Endothelial cell (in vitro differentiated cells): ENCODE results near the gene TSPEAR. TPM values are rescaled to one million over a fixed set of nuclear protein-coding genes. Genes with fewer than 3 reads are reported as not detected.

ENCODE experiments used
- DNase-seq: peaks from one replicate; pipeline ENCODE4 v3.0.0; 2021; ENCODE audit warnings: low spot score
- H3K27ac Mint-ChIP-seq: one replicate; pipeline ENCODE4 v1.8.0; 2021; ENCODE audit warnings: mixed read lengths, inconsistent platforms; ENCODE audit not compliant: unreplicated experiment
- H3K27me3 Mint-ChIP-seq: one replicate; pipeline ENCODE4 v1.8.0; 2021; ENCODE audit warnings: mild to moderate bottlenecking, moderate library complexity, mixed read lengths, inconsistent platforms; ENCODE audit not compliant: unreplicated experiment
- H3K36me3 Mint-ChIP-seq: one replicate; pipeline ENCODE4 v1.8.0; 2021; ENCODE audit warnings: mild to moderate bottlenecking, low read depth, mixed read lengths, inconsistent platforms; ENCODE audit not compliant: unreplicated experiment
- H3K4me1 Mint-ChIP-seq: one replicate; pipeline ENCODE4 v1.8.0; 2021; ENCODE audit warnings: mild to moderate bottlenecking, mixed read lengths, inconsistent platforms; ENCODE audit not compliant: unreplicated experiment
- H3K4me3 Mint-ChIP-seq: one replicate; pipeline ENCODE4 v1.8.0; 2021; ENCODE audit warnings: mild to moderate bottlenecking, mixed read lengths, inconsistent platforms; ENCODE audit not compliant: unreplicated experiment
- H3K9me3 Mint-ChIP-seq: one replicate; pipeline ENCODE4 v1.8.0; 2021; ENCODE audit warnings: mixed read lengths, inconsistent platforms; ENCODE audit not compliant: unreplicated experiment
- total RNA-seq: library from RNA; stranded (reverse); fragmentation: NEBNext Ultra II Directional; extraction: Animal tissue kit (Norgen Biotek cat#: 25700); gene quantifications from one replicate; pipeline ENCODE4 v1.2.1, GENCODE V29; 2021; ENCODE audit not compliant: unreplicated experiment
- TF ChIP-seq, protein P1 (sequence below): fragments of 200-600 bp; sonication (generic); IDR thresholded peaks from one replicate; pipeline ENCODE4 v1.5.0; 2021; ENCODE audit warnings: antibody characterized with exemption; ENCODE audit not compliant: unreplicated experiment

Gene TSPEAR
- total RNA-seq, 1 donor from 2014 or later = not detected

DNA sequence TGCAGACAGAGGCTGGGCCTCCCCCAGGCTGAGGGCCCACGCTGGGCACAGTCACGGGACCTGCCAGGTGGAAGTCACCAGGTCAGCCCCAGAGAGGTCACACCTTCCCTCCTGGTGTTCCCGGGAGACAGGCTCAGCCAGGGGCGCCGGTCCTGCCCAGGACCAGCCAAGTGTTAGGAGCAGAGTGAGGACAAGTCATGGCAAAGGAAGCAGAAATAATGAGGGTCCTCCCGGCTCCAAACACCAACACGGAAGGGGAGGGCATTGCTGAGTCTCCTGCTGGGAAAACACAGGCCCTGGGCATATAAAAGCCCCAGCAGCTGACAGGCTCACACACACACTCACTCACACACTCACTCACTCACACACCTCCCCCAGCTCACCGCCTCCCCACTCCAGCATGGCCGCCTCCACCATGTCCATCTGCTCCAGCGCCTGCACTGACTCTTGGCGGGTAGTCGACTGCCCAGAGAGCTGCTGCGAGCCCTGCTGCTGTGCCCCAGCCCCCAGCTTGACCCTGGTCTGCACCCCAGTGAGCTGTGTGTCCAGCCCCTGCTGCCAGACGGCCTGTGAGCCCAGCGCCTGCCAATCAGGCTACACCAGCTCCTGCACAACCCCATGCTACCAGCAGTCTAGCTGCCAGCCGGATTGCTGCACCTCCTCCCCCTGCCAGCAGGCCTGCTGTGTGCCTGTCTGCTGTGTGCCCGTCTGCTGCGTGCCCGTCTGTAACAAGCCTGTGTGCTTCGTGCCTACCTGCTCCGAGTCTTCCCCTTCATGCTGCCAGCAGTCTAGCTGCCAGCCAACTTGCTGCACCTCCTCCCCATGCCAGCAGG is 74.1 kb downstream of the TSPEAR start, which contains the start of gene KRTAP10-10:
Gene KRTAP10-10 (plus strand): TSS at position 339 of the 833 bp plus-strand sequence. CDS start 62 bp downstream, at position 401.
- no peaks in the 10 kb centered on the region for H3K9me3 Mint-ChIP-seq
- TF ChIP-seq, protein P1, sequence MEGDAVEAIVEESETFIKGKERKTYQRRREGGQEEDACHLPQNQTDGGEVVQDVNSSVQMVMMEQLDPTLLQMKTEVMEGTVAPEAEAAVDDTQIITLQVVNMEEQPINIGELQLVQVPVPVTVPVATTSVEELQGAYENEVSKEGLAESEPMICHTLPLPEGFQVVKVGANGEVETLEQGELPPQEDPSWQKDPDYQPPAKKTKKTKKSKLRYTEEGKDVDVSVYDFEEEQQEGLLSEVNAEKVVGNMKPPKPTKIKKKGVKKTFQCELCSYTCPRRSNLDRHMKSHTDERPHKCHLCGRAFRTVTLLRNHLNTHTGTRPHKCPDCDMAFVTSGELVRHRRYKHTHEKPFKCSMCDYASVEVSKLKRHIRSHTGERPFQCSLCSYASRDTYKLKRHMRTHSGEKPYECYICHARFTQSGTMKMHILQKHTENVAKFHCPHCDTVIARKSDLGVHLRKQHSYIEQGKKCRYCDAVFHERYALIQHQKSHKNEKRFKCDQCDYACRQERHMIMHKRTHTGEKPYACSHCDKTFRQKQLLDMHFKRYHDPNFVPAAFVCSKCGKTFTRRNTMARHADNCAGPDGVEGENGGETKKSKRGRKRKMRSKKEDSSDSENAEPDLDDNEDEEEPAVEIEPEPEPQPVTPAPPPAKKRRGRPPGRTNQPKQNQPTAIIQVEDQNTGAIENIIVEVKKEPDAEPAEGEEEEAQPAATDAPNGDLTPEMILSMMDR = no peak
- DNase-seq = no peak
- H3K27ac Mint-ChIP-seq = no peak within 1 kb of the TSS
- H3K4me1 Mint-ChIP-seq = no peaks in the 10 kb centered on the region
- H3K36me3 Mint-ChIP-seq = peaks cover under 1% of the 10 kb centered on the region
- no peak within 1 kb of the TSS for H3K4me3 Mint-ChIP-seq
- H3K27me3 Mint-ChIP-seq = peaks cover 5% of the 10 kb centered on the region

DNA sequence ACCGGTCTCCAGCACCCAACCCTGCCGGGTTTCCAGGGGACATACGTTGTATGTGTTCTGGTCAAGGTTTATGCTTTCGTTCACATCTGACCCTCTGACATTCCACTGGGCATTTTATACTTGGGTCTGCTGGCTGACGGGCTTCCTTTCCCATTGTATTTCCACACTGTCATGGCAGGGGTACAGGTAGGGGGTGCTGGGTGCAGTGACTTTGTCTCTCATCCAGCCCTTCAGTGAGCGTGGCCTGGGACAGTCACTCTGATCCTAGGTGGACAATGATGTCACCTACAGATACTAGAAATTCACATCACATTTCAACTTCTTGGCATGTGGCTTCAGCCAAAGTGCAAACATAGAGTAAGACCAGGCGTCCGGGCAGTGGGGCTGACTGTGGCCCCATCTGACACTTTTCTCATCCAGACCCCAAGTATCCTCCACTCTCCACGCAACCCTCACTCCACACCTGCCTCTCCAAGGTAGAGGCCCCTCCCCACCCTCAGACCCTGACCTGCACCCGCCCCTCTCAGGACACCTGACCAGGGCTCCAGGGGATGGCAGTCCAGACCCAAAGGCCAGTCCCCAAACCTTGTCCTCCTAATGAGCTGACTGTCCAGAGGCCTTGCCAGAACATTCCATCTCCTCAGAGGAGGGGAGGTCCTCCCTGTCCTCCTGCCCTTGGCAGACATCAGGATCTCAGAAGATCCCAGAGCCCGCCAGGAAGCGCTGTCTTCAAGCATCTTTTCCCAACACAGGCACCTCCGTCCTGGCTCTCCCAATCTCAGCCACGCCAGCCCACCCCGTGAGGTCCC is 75.0 kb downstream of the TSPEAR start:
- H3K27ac Mint-ChIP-seq = no peak overlapping the region

GRCh38 chr21:44632067-44632466 is 79.3 kb downstream of the TSPEAR start:
- Mint-ChIP-seq H3K36me3 (peaks cover 8% of the 10 kb centered on the region), H3K4me1 (peaks cover 2% of the 10 kb centered on the region), H3K9me3 (peaks cover 4% of the 10 kb centered on the region), H3K27me3 (peaks cover 6% of the 10 kb centered on the region), H3K27ac (no peak overlapping the region), H3K4me3 (no peak overlapping the region)
- DNase-seq = no peak
- TF ChIP-seq, protein P1 = no peak

More for the DNA sequence above, 75.0 kb downstream of the TSPEAR start:
- H3K4me1 Mint-ChIP-seq = no peaks in the 10 kb centered on the region
- TF ChIP-seq, protein P1 = no peak
- peaks cover 4% of the 10 kb centered on the region for H3K9me3 Mint-ChIP-seq
- DNase-seq = no peak
- peaks cover 8% of the 10 kb centered on the region for H3K36me3 Mint-ChIP-seq
- no peak overlapping the region for H3K4me3 Mint-ChIP-seq
- peaks cover 5% of the 10 kb centered on the region for H3K27me3 Mint-ChIP-seq

GRCh38 chr21:44630440-44630839 is 80.9 kb downstream of the TSPEAR start:
- Mint-ChIP-seq H3K4me3 (no peak overlapping the region), H3K36me3 (peaks cover 8% of the 10 kb centered on the region), H3K27me3 (peaks cover 4% of the 10 kb centered on the region), H3K4me1 (peaks cover 2% of the 10 kb centered on the region), H3K9me3 (peaks cover 4% of the 10 kb centered on the region), H3K27ac (no peak overlapping the region)
- TF ChIP-seq, protein P1 = no peak
- no peak for DNase-seq
